B cell (primary cell): ENCODE results near the gene XRCC3. TPM values are rescaled to one million over a fixed set of nuclear protein-coding genes. Genes with fewer than 3 reads are reported as not detected.

Experiments used
- ATAC-seq: fragments of 200-7000 bp; cut with Tn5 transposase; one replicate; pipeline ENCODE4 v1.10.0; 2021; ENCODE audit warnings: low read depth, mild to moderate bottlenecking, moderate number of reproducible peaks, moderate library complexity
- CTCF ChIA-PET: fragments of 350-600 bp; sonication (Branson Sonifier 250); formaldehyde crosslinking; loops from one replicate; lab custom pipeline; 2021; ENCODE audit warnings: antibody characterized with exemption, inconsistent platforms; lab: Charles Lee
- POLR2A ChIA-PET: fragments of 350-600 bp; sonication (Branson Sonifier 250); formaldehyde crosslinking; loops from one replicate; lab custom pipeline; 2021; ENCODE audit warnings: antibody characterized with exemption; lab: Charles Lee
- DNase-seq: peaks from one replicate; pipeline ENCODE4 v3.0.0; 2013
- H2AFZ ChIP-seq: 2 replicates; pipeline ENCODE4 v1.6.1; 2012; ENCODE audit warnings: mild to moderate bottlenecking, low read depth, low read length; ENCODE audit not compliant: insufficient read depth, poor library complexity, severe bottlenecking
- H3K27ac ChIP-seq, 2 donors: 1 replicate in 1 of 2; 2 replicates in 1 of 2; pipeline ENCODE4 v1.5.1; 2012 to 2013; ENCODE audit warnings: low read length in 2 of 2, mild to moderate bottlenecking in 2 of 2, moderate library complexity in 1 of 2
- H3K27me3 ChIP-seq, 4 experiments: fragments of 200-600 bp in 1 of 4; sonication (generic) in 1 of 4; replicated peaks in 1 of 4; 1 replicate in 2 of 4; 2 replicates in 2 of 4; pipeline versions ENCODE4 v1.6.1 to v1.7.0; 2013 to 2016; ENCODE audit warnings: low read length in 3 of 4, mild to moderate bottlenecking in 2 of 4, mixed read lengths in 1 of 4, moderate library complexity in 1 of 4; ENCODE audit not compliant: insufficient read depth in 4 of 4, control insufficient read depth in 3 of 4; ENCODE audit errors: control extremely low read depth in 1 of 4
- H3K36me3 ChIP-seq, 2 experiments: replicated peaks in 1 of 2; 1 replicate in 1 of 2; 2 replicates in 1 of 2; pipeline versions ENCODE4 v1.6.1 to v1.7.1; 2013; ENCODE audit warnings: low read length in 1 of 2; ENCODE audit not compliant: insufficient read depth in 2 of 2, control insufficient read depth in 1 of 2; ENCODE audit errors: control extremely low read depth in 1 of 2, extremely low read depth in 1 of 2
- H3K4me1 ChIP-seq, 2 donors: fragments of 200-600 bp in 1 of 2; sonication (generic) in 1 of 2; 1 replicate in 1 of 2; 2 replicates in 1 of 2; pipeline versions ENCODE4 v1.5.1 to v1.6.1; 2013 to 2017; ENCODE audit warnings: low read length in 2 of 2; ENCODE audit not compliant: control insufficient read depth in 2 of 2, insufficient read depth in 2 of 2
- H3K4me2 ChIP-seq: replicated peaks from 2 replicates; pipeline ENCODE3; 2012; ENCODE audit warnings: mild to moderate bottlenecking, low read depth, low read length; ENCODE audit not compliant: poor library complexity, severe bottlenecking
- H3K4me3 ChIP-seq, 5 experiments: fragments of 200-600 bp in 1 of 5; sonication (generic) in 1 of 5; 1 replicate in 3 of 5; 2 replicates in 2 of 5; pipeline versions ENCODE4 v1.5.1 to v1.7.0; 2011 to 2016; ENCODE audit warnings: low read length in 4 of 5, mild to moderate bottlenecking in 4 of 5, low read depth in 2 of 5, control low read depth in 1 of 5, moderate library complexity in 1 of 5; ENCODE audit not compliant: insufficient read depth in 1 of 5; ENCODE audit errors: control extremely low read depth in 1 of 5, extremely low read depth in 1 of 5
- H3K79me2 ChIP-seq: fragments of 200-600 bp; sonication (generic); one replicate; pipeline ENCODE4 v1.6.0; 2016; ENCODE audit warnings: low read length; ENCODE audit not compliant: control insufficient read depth, insufficient read depth
- H3K9ac ChIP-seq: fragments of 200-600 bp; sonication (generic); 2 replicates; pipeline ENCODE4 v1.6.1; 2017; ENCODE audit warnings: mild to moderate bottlenecking, low read length, moderate library complexity
- H3K9me3 ChIP-seq, 3 donors: one replicate each; pipeline versions ENCODE4 v1.6.1 to v1.7.1; 2013; ENCODE audit warnings: low read length in 2 of 3; ENCODE audit not compliant: control insufficient read depth in 2 of 3, insufficient read depth in 1 of 3; ENCODE audit errors: control extremely low read depth in 1 of 3
- H4K20me1 ChIP-seq: 2 replicates; pipeline ENCODE4 v1.6.0; 2012; ENCODE audit warnings: mild to moderate bottlenecking, low read length; ENCODE audit not compliant: insufficient read depth, control insufficient read depth, poor library complexity, severe bottlenecking
- H3K27ac Mint-ChIP-seq: one replicate; pipeline ENCODE4 v1.8.0; 2021; ENCODE audit warnings: mixed read lengths
- H3K27me3 Mint-ChIP-seq: one replicate; pipeline ENCODE4 v1.8.0; 2021; ENCODE audit warnings: mixed read lengths
- H3K4me1 Mint-ChIP-seq: one replicate; pipeline ENCODE4 v1.8.0; 2021; ENCODE audit warnings: mixed read lengths
- H3K4me3 Mint-ChIP-seq: one replicate; pipeline ENCODE4 v1.8.0; 2021; ENCODE audit warnings: mixed read lengths
- H3K9me3 Mint-ChIP-seq: one replicate; pipeline ENCODE4 v1.8.0; 2022; ENCODE audit warnings: mixed read lengths; ENCODE audit not compliant: insufficient read depth
- EZH2 ChIP-seq: IDR thresholded peaks from 2 replicates; pipeline ENCODE4 v1.6.1; 2012; ENCODE audit warnings: borderline replicate concordance, low read depth, mild to moderate bottlenecking, moderate library complexity, low read length; ENCODE audit not compliant: insufficient read depth, poor library complexity, severe bottlenecking
- WGBS: methylation state at CpG from one replicate; pipeline ENCODE4 v1.1.5; 2013; ENCODE audit warnings: missing lambda C conversion rate; ENCODE audit not compliant: insufficient coverage; 5-methylcytosine and 5-hydroxymethylcytosine counted together
- intact Hi-C: fragments of 100-400 bp; cut with micrococcal nuclease; formaldehyde crosslinking; loops from one replicate; pipeline ENCODE4 v1.10.0; 2022
- polyA plus RNA-seq: library from polyadenylated mRNA; depleted of rRNA; stranded (reverse); fragments of >200 nt; gene quantifications from 2 replicates; pipeline ENCODE4 v1.2.3, GENCODE V29; 2012
- total RNA-seq, 2 donors: library from RNA; stranded (reverse); fragments of 120-200 nt in 1 of 2; gene quantifications; 1 replicate in 1 of 2; 2 replicates in 1 of 2; pipeline versions ENCODE4 v1.2.3 to v1.2.4, GENCODE V29; 2013 to 2022
- TF ChIP-seq, protein P1 (sequence below): fragments of 200-600 bp; IDR thresholded peaks from one replicate; pipeline ENCODE4 v1.8.0; 2022; ENCODE audit warnings: antibody characterized with exemption, mild to moderate bottlenecking

Gene XRCC3
- total and polyA plus RNA-seq, 2 donors (not counting 1 experiment from before 2014, with no cell fraction given) = 18.0 to 19.7 TPM

GRCh38 chr14:103749860-103750259 is 34.6 kb upstream of the XRCC3 start:
- H3K4me1 ChIP-seq = no peaks in the 10 kb centered on the region
- no peaks in the 10 kb centered on the region for H3K9me3 ChIP-seq
- H3K4me1 Mint-ChIP-seq = no peaks in the 10 kb centered on the region
- H3K79me2 ChIP-seq = no peaks in the 10 kb centered on the region
- ChIA-PET POLR2A (no interaction called here), CTCF (no interaction called here)
- 75% methylated on average over 3 of the region's 5 CpGs for whole genome bisulfite sequencing
- no peaks in the 10 kb centered on the region for H4K20me1 ChIP-seq
- no peak overlapping the region for H3K4me2 ChIP-seq
- no peak overlapping the region for H3K9ac ChIP-seq
- ATAC-seq (no peak), DNase-seq (no peak)
- no peaks in the 10 kb centered on the region for H3K9me3 Mint-ChIP-seq
- intact Hi-C loops = no loop called here
- no peak for TF ChIP-seq EZH2
- TF ChIP-seq, protein P1, sequence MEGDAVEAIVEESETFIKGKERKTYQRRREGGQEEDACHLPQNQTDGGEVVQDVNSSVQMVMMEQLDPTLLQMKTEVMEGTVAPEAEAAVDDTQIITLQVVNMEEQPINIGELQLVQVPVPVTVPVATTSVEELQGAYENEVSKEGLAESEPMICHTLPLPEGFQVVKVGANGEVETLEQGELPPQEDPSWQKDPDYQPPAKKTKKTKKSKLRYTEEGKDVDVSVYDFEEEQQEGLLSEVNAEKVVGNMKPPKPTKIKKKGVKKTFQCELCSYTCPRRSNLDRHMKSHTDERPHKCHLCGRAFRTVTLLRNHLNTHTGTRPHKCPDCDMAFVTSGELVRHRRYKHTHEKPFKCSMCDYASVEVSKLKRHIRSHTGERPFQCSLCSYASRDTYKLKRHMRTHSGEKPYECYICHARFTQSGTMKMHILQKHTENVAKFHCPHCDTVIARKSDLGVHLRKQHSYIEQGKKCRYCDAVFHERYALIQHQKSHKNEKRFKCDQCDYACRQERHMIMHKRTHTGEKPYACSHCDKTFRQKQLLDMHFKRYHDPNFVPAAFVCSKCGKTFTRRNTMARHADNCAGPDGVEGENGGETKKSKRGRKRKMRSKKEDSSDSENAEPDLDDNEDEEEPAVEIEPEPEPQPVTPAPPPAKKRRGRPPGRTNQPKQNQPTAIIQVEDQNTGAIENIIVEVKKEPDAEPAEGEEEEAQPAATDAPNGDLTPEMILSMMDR = no peak
- peaks cover 0 to 8% of the 10 kb centered on the region in 2 experiments for H3K36me3 ChIP-seq
- H3K27ac ChIP-seq = no peak overlapping the region
- H3K27ac Mint-ChIP-seq = no peak overlapping the region
- H3K4me3 ChIP-seq = no peak overlapping the region
- no peaks in the 10 kb centered on the region for H3K27me3 ChIP-seq
- H3K27me3 Mint-ChIP-seq = no peaks in the 10 kb centered on the region
- no peak overlapping the region for H2AFZ ChIP-seq
- H3K4me3 Mint-ChIP-seq = no peak overlapping the region

DNA sequence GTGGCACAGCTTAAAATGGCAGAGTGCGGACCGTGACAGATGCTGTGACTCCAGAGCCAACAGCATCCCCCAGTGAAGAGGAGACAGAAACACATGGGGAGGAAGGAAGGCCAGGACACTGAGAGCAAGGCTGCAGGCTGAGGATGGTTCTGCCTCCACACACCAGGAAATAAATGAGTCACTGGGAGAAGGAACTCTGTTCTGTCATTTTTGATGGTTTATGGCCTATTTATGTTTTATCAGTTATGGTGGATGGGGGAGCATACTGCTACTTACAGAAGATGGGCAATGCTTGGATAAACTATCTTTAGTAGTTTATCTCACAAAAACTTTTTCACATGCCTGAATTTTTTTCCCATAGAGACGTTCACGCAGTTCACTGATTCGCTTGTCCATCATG is 34.2 kb upstream of the XRCC3 start:
- H3K4me2 ChIP-seq = no peak overlapping the region

More for the DNA sequence above, 34.2 kb upstream of the XRCC3 start:
- no peak overlapping the region for H3K27ac Mint-ChIP-seq
- no peaks in the 10 kb centered on the region for H3K9me3 Mint-ChIP-seq
- no peak overlapping the region for H3K4me3 Mint-ChIP-seq
- H2AFZ ChIP-seq = no peak overlapping the region
- CTCF ChIA-PET = no interaction called here
- no peak overlapping the region for H3K9ac ChIP-seq
- POLR2A ChIA-PET = no interaction called here
- H3K4me1 ChIP-seq = no peaks in the 10 kb centered on the region
- no peaks in the 10 kb centered on the region for H3K27me3 ChIP-seq
- peaks cover 0 to 8% of the 10 kb centered on the region in 2 experiments for H3K36me3 ChIP-seq
- WGBS = 85% methylated on average over 2 of the region's 5 CpGs
- H3K4me3 ChIP-seq = no peak overlapping the region
- no peaks in the 10 kb centered on the region for H3K4me1 Mint-ChIP-seq
- H3K27me3 Mint-ChIP-seq = no peaks in the 10 kb centered on the region
- DNase-seq (no peak), ATAC-seq (no peak)
- no peaks in the 10 kb centered on the region for H3K9me3 ChIP-seq
- no peaks in the 10 kb centered on the region for H4K20me1 ChIP-seq
- TF ChIP-seq EZH2 = no peak
- TF ChIP-seq, protein P1 = no peak
- intact Hi-C loops = no loop called here
- no peak overlapping the region for H3K27ac ChIP-seq
- H3K79me2 ChIP-seq = no peaks in the 10 kb centered on the region
